HG02884 (cell line): ENCODE data around the gene PGP.
"Not testable (repeated sequence)": the region's sequence is repeated elsewhere in the genome, so short reads cannot be mapped to it uniquely, and the experiment has no call there.

Experiments used
- ATAC-seq: cut with Tn5 transposase; IDR thresholded peaks from one replicate; pipeline ENCODE4 v1.9.1; 2021; ENCODE audit warnings: mild to moderate bottlenecking, moderate library complexity; ENCODE audit not compliant: unreplicated experiment

PGP gene, protein sequence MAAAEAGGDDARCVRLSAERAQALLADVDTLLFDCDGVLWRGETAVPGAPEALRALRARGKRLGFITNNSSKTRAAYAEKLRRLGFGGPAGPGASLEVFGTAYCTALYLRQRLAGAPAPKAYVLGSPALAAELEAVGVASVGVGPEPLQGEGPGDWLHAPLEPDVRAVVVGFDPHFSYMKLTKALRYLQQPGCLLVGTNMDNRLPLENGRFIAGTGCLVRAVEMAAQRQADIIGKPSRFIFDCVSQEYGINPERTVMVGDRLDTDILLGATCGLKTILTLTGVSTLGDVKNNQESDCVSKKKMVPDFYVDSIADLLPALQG

DNA sequence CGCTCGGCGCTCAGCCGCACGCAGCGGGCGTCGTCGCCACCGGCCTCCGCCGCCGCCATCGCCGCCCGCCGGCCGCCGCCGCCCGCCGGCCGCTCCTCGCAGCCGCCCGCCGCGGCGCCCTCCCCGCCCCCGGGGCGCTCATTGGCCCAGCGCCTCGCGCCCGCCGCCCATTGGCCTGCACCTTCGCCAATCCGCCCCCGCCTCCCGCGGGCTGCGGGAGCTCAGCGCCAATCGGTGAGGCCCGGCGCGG, at the start of gene PGP:
Gene PGP (minus strand): TSS at position 122 of the 250 bp plus-strand sequence. CDS start 63 bp downstream, at position 59.
- ATAC-seq = no peak

DNA sequence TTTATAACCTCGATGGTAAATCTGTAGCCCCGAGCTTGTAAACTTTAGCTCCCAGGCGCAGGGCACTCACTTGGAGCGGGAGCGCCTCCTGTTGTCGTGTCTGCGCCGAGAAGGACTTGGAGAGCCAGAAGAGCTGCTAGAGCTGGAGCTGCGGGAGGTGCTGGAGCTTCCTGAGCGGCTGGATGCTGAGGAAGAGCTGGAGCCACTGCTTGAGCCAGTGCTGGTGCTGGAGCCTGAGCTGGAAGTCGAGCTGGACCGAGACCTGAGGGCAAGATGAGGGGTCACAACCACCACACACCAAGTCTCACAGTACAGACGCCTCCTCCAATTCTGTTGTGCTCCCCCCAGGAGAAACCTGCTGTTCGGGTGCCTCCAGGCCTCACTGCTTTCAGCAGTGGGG, 48.4 kb upstream of the PGP start:
- not testable (repeated sequence) for ATAC-seq

DNA sequence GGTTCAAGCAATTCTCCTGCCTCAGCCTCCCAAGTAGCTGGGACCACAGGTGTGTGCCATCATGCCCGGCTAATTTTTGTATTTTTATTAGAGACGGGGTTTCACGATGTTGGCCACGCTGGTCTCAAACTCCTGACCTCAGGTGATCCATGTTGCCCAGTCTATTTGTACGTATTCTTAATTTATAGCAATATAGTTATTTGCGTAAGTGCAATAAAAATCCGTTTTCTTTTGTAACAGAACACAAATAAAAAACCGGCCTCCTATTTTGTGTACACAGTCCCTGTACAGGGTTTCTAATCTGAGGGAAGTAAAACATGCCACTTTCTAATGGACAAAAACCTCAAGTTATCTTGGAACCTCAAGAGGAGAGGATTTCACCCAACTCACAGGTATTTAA, 45.6 kb upstream of the PGP start:
- no peak for ATAC-seq

DNA sequence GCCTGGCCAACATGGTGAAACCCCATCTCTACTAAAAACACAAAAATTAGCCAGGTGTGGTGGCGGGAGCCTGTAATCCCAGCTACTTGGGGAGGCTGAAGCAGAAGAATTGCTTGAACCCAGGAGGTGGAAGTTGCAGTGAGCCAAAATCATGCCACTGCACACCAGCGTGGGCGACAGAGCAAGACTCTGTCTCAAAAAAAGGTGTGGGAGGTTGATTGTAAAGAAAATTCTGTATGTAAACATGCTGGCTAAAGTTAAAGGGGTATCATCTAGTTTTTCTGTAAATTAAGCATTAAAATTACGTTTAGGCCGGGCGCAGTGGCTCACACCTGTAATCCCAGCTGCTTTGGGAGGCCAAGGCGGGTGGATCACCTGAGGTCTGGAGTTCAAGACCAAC, 43.9 kb upstream of the PGP start:
- not testable (repeated sequence) for ATAC-seq

DNA sequence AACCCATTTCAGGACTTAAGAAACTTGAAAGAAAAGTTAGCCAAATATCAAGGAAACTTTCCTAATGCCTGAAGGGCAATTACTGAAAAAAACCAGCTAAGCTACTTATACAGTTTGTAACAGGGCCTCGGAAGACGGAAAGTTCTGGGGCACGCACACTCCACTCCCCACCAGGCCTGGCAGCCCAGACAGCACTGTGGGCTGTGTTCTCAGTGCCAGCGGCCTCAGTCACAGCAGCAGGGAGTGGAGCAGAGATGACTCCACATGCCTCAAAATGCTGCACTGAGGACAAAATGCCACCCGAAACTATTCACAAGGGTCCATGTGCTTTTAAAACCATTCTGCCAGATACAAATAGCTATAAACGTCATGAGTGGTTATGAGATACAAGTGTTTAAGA, 43.1 kb upstream of the PGP start:
- no peak for ATAC-seq

DNA sequence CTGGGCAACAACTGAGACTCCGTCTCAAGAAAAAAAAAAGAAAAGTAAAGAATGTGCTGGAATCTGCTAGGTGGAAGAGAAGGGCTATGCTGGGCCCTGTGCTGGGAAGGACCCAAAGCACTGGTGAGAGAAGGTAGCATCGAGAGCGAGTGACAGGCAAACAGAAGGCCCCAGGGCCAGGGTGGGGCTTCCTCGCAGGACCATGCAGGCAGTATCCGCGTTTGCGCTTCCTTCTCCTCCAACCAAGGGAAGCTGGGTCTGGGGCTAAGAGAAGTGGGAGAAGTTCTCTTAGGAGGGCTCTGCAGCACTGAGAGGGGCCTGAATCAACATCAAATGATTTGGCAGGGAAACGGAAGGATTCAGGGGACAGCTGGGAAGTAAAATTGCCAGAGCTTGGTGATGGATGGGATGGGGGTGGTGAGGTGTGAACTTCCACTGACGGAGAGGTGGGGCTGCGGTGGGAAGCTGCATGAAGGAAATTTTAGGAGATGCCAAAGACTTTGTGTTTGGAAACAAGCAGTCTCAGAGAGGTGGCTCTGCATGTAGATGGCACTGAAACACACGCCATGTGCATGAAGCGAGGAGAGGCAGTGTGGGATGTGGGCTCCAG, 42.0 kb upstream of the PGP start:
- no peak for ATAC-seq

DNA sequence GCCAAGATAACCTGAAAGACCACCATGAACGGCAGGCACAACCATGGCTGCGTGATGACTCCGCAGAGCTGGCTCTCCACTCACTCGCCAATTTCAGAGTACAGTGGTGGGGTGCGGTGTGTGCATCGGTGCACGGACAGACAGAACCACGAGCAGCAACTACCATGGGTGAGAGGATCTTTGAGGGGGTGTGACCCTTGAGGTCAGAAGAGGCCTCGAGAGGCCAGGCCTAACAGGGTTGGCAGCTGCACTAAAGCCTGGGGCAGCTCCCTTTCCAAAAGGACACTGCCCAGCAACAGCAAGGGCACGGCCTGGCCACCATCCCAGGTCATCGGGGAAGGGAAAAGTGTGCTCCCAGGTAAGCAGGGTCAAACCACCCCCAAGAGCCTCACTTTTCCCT, 38.7 kb upstream of the PGP start:
- ATAC-seq = no peak

DNA sequence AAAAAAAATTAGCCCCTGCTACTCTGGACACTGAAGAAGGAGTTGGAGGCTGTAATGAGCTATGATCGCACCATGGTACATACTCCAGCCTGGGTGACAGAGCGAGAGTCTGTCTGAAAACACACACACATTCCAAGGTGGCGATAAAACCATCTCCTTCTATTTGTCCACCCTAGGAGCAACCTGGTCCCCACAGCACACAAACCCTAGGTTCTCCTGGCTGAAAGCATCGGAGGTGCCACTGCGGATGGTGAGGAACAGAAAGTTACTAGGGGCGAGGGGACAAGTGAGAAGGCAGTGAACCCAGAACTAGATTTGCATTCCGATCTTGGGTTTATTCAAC, 38.1 kb upstream of the PGP start:
- no peak for ATAC-seq

DNA sequence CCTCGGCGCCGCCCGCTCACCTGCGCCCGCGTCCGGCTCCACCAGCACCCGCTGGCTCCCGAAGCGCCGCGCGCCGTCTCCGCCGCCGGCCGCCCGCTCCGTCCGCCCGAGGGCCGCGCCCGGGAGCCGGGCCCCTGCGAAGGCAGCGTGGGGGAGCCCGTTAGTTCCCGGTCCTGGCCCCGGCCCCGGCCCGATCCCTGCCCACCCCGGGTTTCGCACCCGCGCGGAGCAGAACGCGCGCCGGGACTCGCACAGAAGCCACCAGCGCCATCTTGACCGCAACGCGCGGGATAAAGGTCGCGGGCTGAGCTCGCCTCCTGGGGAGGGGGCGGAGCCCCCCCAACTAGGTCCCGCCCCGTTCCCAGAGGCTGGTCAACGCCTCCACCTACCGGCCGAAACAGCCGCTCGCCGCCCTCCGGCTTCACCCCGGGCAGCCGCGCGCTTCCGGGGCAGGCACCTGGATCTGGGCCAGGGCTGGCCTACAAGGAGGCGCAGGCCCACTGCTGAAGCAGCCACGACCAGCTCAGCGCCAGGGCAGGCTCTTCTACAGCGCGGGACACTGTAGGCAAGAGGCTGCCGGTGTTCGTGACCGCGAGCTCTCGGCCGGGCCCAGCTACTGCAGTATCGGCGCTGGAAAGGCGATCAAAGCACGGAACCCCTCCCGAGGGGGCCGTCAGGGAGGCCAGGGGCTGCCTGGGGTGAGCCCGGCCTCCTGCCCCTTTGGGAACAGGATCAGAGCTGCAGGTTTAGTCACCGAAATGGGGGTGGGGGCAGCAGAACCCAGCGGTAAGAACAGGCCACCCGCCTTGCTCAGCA, 36.9 kb upstream of the PGP start, which contains the start of gene ECI1:
Gene ECI1 (minus strand): TSS at position 292 of the 816 bp plus-strand sequence. CDS start 21 bp downstream, at position 271.
- peak; percentile 75 for ATAC-seq

DNA sequence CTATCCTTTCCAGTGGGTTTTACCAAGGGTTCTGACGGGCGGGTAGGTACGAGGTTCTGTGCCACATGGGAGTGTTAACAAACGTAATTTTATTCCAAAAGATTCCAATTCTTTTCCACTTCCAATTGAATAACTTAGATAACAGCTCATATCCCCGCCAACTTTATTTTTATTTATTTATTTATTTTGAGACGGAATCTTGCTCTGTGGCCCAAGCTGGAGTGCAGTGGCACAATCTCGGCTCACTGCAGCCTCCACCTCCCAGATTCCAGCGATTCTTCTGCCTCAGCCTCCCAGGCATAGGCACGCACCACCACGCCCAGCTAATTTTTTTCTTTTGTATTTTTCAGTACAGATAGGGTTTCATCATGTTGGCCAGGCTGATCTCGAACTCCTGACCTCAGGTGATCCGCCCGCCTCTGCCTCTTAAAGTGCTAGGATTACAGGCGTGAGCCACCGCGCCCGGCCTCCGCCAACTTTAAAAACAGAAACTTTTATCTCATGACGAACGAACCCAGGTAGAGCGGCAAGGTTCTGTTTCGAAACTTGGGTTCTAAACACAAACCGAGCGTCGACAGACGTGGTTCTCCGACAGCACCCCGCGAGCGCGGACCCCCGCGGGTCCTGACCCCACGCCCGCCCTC, 36.1 kb upstream of the PGP start:
- no peak for ATAC-seq

DNA sequence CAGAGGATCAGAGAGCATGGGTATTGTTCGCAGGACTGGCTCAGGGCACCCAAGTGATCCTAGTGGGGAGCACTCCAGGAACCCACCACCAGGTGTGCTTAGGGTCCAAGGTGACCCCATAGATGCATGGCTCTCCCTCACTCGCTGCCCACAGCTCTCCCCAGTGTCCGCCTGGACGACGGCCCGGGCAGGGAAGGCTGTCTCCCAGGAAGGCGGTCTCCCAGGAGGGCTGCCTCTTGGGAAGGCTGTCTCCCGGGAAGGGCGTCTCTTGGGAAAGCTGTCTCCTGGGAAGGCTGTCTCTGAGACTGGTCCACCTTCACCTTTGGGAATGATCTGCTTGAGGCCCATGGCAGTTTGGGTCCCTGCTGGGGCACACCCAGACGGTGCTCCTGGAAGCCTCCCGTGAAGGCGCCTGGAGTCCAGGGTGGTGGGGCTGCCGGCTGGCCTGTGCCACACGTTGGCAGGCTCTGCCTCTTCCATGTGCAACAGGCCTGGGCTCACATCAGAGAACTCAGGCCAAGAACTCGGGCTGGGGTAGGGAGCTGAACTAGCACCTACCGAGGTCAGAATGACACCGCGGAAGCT, 31.8 kb upstream of the PGP start:
- ATAC-seq = no peak

DNA sequence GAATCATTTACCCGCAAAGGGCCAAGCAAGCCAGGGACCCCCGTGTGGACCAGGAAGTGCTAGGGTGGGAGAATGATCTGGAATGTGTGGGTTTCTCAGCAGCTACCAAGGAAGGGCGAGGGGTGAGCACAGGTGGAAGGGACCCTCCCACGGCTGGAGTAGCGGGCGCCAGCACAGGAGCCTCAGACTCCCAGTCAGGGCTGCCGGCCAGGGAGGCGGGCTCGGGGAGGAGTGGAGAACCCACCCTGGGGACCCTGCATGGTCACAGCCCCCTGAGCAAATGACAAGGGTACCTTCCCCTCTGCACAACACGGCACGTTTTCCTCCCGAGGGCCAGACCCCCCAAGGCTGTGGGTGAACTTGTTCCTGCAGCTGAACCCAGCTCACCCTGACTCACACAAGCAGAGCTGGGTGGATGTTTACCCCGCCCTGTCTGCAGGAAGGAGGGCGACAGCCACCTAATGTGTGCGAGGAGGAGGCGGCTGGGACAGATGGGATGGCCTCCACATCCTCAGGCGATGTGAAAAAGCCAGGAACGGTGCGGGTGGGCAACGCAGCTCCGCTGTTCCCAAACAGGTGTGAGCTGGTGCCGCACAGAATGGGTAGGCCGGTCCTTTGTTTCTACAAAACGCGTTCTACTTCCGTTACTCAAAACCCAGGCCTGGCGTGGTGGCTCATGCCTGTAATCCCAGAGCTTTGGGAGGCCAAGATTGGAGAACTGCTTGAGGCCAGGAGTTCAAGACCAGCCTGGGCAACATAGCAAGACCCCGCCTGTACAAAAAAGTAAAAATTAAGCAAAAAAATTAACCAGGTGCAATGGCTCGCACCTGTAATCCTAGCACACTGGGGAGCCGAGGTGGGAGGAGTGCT, 30.5 kb upstream of the PGP start:
- ATAC-seq = no peak

DNA sequence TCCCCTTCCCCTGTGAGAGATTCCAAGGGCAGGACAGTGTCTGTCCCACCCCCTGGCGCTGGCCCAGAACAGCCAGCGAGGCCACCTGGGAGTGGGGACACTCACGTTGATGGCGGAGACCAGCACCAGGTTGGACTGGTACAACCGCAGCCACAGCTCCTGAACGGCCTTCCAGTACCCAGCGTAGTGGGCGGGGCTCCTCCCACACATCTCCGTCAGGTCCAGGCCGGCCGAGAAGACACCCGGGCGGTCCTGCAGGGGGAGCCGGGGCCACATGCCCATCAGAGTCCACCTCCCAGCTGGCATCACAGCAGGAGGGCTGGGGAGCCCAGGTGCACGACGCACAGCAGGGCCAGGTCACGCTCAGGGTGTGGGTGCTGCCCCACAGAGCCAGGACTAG, 29.7 kb upstream of the PGP start:
- ATAC-seq = no peak

DNA sequence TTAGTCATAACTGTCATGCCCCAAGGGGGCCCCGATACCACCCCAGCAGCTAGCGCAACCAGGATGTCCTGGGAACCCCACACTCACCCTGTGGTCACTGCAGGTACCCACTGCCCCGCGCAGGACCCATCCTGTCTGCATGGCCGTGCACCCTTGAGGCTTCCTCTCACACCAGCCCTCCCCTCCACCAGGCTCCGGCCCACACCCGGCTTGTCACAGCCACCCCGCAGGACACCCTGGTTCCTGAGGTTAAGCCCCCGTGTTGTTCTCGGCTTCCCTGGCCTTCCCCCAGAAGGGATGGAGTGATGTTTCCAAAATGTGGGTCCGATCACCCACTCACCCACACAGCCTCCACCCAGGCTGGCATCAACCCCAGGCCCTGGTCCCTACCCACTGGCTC, 29.1 kb upstream of the PGP start:
- no peak for ATAC-seq

DNA sequence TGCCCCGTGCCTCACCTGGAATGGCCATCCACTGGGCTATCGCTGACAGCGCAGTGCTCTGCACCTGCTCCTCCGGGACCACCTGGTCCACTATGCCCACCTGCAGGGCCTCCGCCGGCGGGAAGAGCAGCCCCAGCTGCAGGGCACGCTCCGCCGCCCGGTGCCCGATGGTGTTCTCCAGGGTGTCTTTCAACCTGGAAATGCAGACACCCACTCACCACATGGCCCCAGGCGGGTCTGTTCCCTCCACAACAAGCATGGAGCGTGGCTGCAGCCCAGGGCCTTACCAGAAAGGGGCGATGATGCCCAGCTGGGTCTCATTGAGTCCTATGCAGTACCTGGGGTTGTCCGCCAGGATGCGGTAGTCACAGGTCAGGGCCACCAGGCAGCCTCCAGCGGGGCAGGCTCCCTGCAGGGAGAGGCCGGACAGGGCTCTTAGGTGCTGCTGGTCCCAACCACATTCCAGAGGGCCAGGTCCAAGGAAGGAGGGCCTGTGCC, 28.4 kb upstream of the PGP start:
- ATAC-seq = no peak

DNA sequence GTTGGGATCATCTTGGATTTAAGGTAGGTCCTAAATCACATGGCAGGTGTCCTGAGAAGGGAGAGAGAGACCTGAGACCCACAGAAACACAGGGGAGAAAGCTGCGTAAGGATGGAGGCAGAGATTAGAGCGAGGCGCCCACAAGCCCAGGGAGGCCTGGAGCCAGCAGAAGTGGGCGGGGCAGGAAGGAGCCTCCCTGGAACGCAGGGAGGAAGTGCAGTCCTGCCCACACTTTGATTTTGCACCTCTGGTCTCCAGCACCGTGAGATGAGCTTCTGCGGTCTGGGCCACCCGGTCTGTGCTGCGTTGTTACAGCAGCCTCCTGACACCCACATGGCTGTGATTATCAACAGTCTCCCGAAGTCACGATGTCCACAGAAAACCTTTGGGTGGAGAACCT, 28.0 kb upstream of the PGP start:
- ATAC-seq = no peak

DNA sequence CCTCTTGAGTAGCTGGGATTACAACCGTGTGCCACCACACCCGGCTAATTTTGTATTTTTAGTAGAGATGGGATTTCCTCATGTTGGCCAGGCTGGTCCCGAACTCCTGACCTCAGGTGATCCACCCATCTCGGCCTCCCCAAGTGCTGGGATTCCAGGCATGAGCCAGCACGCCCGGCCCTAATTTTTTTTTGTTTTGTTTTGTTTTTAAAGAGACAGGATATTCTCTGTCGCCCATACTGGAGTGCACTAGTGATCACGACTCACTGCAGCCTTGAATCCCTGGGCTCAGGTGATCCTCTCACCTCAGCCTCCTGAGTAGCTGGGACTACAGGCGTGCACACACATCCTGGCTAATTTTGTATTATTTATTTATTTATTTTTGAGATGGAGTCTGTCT, 25.7 kb upstream of the PGP start:
- ATAC-seq = not testable (repeated sequence)

DNA sequence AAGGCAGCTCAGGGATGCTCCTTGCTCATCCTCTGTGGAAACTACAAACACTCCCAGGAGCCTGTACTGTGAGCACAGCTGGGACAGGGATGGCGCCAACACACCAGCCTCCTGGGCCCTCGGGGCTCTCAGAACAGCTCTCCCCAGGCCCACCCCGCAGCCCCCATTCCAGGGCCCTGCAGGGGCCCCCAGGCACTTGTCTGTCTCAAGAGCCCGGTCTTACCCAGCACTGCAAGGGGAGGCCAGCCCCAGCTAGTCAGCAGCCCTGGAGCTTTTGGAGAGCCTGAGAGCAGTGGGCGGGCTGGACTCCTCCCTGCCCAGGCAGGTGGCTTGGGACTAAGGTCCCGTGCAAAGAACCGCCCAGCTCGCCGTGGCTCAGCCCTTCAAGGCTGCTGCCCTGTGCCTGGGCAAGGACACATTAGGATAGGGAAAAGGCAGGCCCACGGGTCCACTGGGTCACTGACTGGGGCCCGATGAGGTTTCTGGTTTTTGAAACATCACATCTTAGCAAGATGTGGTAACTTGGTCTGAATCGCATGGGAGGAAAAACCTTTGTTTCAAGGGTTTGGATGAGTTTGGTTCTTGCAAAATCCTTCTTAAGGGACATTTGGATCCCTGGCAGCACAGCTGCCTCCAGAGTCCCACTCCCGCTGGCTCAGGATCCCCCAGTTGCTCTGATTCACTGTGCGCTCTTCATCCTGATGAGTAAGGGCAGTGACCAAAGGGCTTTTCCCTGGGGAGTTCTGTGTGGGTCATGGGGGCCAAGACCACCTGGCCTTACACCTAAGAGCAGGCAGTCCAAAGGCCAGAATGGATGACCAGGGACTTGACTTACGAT, 24.4 kb upstream of the PGP start:
- ATAC-seq = no peak

DNA sequence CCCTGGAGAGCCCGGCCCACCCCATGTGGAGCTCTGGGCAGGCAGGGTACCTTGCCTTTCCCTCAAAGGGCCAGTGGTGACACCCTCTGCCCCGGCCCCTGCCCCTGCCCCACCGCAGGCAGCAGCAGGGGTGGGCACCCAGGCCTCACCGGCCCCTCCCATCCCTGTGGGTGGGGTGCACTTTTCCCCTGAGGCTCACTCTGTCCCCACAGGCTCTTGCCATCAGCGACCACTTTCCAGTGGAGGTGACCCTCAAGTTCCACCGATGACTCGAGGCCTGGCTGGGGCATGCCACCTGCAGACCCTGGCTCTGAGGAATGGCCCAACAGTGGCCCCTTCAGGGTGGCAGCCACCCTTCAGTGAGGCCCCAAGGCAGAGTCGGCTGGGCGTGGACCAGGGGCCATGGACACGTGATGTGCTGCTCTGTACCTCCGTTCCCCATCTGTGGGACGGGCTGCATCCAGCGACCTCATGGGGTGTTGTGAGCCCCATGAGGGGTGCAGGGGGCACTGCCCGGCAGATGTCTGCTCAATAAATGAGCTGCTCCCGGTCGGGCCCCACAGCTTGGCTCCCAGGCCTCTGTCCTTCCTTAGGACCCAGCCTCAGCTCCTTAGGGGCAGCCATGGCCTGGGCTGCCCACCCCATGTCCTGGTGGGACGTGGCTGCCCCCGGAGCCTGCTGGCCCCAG, 23.7 kb upstream of the PGP start:
- no peak for ATAC-seq
